ENCODE results near the gene URM1.
A peak's percentile ranks its signal among the peaks of the same experiment; 100 is the strongest.

The URM1 gene

DNA sequence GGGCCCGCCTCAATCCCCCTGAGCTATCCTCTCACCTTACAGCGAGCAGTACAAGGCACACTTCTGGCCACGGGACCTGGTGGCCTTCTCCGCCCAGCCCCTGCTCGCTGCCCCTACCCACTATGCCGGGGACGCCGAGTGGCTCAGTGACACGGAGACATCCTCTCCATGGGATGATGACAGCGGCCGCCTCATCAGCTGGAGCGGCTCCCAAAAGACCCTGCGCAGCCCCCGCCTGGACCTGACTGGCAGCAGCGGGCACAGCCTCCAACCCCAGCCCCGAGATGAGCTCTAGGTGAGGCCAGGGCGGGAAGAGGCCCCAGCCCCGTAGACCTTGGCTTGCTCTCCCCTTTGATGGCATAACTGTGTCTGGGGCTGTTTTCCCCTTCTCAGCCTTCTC, 64.4 kb downstream of the URM1 start:
- DNase-seq, result no peak

DNA sequence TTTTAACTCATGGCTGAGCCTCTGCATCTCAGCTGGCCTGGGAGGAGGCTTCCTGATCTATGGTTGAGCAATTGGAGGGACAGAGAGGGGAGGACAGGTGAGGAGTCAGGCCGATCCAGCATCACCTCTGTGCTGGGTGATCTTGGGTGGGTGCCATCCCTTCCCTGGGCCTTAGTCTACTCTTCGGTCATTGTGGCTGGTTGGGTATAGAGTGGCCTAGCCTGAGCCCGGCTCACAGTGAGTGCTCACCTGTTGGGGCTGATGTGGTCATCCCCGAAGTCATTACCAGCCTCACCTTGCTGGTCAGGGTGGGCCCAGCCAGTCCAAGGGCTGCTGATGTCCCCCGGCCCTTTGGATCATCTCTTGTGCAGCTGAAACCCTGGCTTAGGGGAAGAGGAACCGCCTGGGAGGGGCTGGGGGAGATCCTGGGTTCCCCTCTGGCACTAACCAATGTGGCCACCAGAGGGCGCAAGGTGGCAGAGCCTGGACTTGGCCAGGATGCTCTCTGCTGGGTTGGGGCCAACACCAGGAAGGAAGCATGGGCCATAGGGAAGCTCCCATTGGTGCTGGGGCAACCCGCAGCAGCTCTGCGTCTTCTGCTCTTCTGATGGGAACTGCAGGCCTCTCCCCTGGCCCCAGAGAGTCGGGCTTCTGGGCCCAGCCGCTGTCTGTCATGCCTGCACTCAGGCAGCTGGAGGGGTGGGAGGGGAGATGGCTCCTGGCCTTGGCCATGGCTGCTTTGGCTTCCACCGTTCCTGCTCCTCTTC, 67.4 kb downstream of the URM1 start:
- DNase-seq, result peak; percentile 83

DNA sequence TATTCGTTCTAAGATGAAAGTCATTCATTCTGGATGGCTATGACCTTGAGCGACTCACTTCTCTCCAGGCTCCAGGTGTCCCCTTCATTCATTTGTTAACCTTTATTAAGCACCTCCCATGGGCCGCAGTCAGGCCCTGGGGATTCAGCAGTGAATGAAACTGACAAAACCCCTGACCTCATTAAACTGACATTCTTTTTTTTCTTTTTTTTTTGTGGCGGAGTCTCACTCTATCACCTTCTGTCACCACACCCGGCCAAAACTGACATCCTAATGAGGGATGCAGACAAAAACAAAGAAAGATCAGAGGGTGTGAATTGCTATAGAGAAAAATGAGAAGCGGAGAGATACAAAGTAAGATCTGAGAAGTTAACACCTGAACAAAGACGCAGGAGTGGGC, 68.1 kb downstream of the URM1 start:
- DNase-seq, result no peak

Measured in activated CD4-positive, alpha-beta T cell treated with anti-CD3 and anti-CD28 coated beads, Interleukin-2, amount 50 U/mL, for 1 hour (primary cell).